Activated naive CD4-positive, alpha-beta T cell treated with anti-CD3 and anti-CD28 coated beads, Interleukin-2, amount 10 ng/mL, durations not matched to agents 5 hours and 36 hours (primary cell): ENCODE measurements around the gene MAMDC4. TPM values are rescaled to one million over a fixed set of nuclear protein-coding genes. Genes with fewer than 3 reads are reported as not detected.

Experiments used
- microRNA-seq: library from miRNA; unstranded; fragments of <30 nt; microRNA quantifications from one replicate; pipeline ENCODE4 v1.2.0, GENCODE V29; 2022; ENCODE audit warnings: borderline microRNAs expressed, borderline replicate concordance
- total RNA-seq, 2 experiments: library from RNA; stranded (reverse); gene quantifications; one replicate each; pipeline ENCODE4 v1.2.3, GENCODE V29; 2021

The MAMDC4 gene
- total RNA-seq = 10 to 100 TPM; 13.4 to 14.6 TPM

DNA sequence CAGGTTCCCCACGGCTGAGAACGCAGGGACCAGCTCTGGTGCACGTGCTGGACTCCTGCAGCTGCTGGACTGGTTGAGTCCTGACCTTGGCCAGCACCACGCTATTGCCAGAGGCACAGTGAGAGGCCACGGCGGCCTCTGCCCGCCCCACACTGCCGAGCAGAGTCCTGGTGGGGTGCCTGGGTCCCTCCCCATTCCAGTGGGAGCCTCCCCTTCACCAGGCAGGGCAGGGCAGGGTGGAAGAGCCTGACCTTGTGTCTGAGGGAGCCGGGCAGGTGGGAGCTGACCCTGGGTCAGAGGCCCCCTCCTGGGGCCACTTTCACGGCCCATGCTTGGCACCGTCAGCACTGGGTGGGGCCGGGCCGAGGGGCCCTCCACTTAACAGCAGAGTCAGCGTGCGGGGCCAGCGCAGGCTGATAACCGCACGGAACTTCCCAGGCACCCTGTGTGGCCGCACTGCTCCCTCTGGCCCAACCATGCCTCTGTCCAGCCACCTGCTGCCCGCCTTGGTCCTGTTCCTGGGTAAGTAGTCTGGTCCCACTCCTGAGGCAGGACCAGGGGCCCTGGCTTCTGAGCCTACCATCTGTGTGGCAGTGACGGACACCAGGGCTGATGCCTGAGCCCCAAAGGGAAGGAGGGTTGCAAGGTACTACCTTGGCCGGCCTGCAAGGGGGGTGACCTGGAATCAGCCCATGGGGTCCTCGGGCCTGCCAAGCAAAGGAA, at the start of gene MAMDC4:
Gene MAMDC4 (plus strand): TSS at position 406 of the 723 bp plus-strand sequence. CDS start 71 bp downstream, at position 477.

DNA sequence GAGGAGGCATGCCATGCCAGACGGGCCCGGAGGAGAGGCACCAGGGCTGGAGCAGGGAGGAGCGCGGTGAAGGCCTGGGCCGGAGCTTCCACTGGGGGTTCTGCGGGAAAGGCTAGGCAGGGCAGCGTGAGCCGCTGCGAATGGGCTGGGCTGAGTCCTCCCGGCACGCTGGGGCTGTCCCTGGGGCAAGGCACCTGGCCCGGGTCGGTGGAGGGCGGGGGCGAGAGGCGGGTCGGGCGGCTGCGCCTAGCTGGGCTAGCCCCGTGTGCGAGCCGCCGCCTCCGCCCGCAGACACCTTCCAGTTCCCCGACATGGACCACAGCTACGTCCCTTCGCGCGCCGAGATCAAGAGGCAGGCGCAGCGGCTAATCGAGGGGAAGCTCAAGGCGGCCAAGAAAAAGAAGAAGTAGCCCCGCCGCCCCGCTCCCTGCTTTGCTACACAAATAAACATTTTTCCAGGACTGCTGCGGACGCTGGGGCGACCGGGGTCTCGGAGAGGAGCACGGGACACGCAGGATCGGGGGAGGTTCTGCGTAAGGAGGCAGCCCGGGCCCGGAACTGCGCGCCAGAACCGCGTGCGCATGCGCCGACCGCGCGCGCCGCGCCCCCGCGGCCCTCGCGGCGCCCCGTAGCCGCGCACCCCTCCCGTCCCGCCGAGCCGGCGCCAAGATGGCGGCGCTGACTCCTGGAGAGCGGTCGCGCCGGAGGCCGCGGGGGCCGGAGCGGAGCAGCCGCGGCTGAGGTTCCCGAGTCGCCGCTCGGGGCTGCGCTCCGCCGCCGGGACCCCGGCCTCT, 44.7 kb upstream of the MAMDC4 start, which contains the start of gene RABL6:
Gene RABL6 (plus strand): TSS at position 668 of the 794 bp plus-strand sequence. CDS start 249 bp downstream, outside the sequence.

DNA sequence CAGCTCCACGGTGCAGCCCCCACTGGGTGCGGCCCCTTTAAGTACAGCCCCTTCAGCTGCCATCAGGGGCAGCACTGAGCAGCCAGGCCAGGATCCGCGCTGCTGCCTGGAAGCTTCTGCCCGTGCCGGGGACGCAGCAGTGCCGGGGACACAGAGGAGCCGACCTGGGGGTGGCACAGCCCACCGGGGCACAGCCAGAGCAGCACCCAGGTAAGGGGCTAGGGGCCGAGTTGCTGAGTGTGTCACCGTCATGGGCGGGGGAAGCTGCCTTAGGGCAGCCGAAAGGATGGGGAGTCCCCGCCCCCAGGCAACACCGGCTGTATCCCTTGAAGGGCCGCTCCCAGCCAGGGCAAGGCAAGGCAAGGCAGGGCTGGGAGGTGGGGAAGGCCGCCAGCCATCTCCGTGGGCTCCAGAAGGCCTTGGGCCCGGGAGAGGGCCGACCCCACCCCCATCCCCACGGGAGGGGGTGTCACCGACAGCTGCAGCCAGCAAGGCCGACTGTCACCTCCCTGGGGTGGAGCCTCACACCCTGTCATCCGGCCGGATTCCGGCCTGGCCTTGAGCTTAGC, 9.7 kb upstream of the MAMDC4 start, which contains the start of gene AJM1:
Gene AJM1 (plus strand): TSS at position 99 of the 569 bp plus-strand sequence. CDS start 1,937 bp downstream, outside the sequence.

DNA sequence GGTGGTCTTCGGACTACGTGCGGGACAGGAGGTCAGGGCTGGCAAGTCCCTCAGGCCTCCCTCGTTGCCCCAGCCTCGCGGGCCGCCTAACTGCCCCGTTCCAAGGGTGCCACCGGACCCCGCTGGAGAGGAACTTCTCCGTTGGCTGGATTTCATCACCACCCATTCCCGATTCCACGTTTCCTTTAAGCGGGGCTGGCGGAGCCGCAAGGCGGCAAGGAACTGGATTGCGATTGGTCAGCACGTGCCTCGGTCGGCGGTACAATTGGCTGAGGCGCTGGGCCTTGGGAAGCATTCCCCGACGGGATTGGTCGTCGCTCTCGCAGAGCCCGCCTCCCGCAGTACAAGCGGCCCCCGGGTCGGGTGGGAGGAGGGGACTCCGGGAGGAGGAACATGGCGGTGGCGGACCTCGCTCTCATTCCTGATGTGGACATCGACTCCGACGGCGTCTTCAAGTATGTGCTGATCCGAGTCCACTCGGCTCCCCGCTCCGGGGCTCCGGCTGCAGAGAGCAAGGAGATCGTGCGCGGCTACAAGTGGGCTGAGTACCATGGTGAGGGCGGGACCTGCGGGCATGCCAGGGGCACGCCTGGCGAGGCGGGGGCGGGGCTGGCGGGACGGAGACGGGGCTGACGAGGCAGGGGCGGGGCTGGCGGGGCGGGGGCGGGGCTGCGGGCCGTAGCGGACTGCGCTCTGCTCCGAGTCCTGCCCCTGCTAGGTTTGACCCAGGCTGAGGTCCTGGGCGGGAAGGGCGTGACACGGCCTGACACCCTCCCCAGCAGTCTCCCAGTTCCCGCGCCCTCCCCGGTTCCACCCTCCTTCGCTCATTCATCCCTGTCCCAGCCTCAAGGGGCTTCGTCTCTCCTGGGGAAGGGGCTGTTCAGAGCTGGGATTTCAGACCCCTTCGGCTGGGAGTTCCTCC, 2.8 kb upstream of the MAMDC4 start, which contains the start of gene PHPT1:
Gene PHPT1 (plus strand): TSS at position 372 of the 922 bp plus-strand sequence. CDS start 22 bp downstream, at position 394.

DNA sequence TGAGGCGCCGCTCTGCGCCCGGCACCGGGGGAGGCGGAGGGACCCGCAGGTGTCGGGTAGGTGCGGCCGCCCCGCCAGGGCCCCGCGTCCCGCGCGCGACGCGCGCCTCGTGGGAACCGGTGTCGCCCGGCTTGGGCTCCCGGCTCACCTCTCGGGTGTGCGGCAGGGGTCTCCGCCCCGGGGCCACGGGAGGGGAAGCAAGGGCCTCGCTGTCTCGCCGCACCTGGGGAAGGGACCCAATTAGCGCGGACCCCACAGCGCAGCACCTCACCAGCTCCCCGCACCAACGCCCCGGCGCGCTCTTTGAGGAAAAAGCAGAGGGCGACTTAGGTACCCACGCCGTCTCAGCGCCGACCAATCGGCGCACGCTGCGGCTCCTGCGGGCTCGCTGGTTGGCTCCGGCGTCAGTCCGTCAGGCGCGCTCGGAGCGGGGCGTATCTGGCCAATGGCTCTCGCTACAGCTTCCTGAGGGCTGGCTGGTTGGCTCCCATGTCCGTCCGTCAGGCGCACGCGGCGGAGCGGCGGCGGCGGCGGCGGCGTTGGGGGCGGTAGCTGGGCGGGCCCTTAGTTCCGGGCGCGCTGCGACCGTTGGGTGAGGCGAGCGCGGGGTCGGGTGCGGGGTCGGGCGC, 33.9 kb downstream of the MAMDC4 start, which contains the start of gene TRAF2:
Gene TRAF2 (plus strand): TSS at position 567 of the 629 bp plus-strand sequence. CDS start 12,225 bp downstream, outside the sequence.

Small RNA genes within 50 kb of the gene (microRNA-seq; reads per million reads assigned to microRNA genes)
- gene MIR4292 = not detected
- gene MIR4479 = 1.0 reads per million

Other genes starting within 250 kb of the MAMDC4 start
- gene EGFL7, start 189.4 kb upstream of the MAMDC4 start, total RNA-seq = under 1 TPM; 0.41 to 0.63 TPM
- 10 to 100 TPM; 16.8 to 17.8 TPM for gene AGPAT2, start 164.9 kb upstream of the MAMDC4 start, total RNA-seq
- gene DIPK1B, start 139.8 kb upstream of the MAMDC4 start, total RNA-seq = under 1 TPM; 0.10 to 0.23 TPM
- gene LCN10, start 109.4 kb upstream of the MAMDC4 start, total RNA-seq = under 1 TPM in 1 of 2 experiments, not detected in 1; 0.08 TPM
- not detected for gene LCN6, start 103.8 kb upstream of the MAMDC4 start, total RNA-seq
- gene LCN8, start 94.1 kb upstream of the MAMDC4 start, total RNA-seq = not detected
- gene LCN15, start 87.8 kb upstream of the MAMDC4 start, total RNA-seq = not detected
- 10 to 100 TPM; 33.4 to 35.3 TPM for gene TMEM141, start 61.0 kb upstream of the MAMDC4 start, total RNA-seq
- gene CCDC183, start 56.0 kb upstream of the MAMDC4 start, total RNA-seq = under 1 TPM; 0.46 to 0.76 TPM
- gene RABL6, start 44.4 kb upstream of the MAMDC4 start, total RNA-seq = 10 to 100 TPM; 89.0 to 92.1 TPM
- 1 to 10 TPM; 5.6 to 5.9 TPM for gene AJM1, start 9.9 kb upstream of the MAMDC4 start, total RNA-seq
- gene PHPT1, start 2.9 kb upstream of the MAMDC4 start, total RNA-seq = 10 to 100 TPM; 86.7 to 87.5 TPM
- gene EDF1, start 14.0 kb downstream of the MAMDC4 start, total RNA-seq = 100 to 1,000 TPM; 316 to 330 TPM
- 10 to 100 TPM; 35.4 to 41.7 TPM for gene TRAF2, start 34.2 kb downstream of the MAMDC4 start, total RNA-seq
- 100 to 1,000 TPM; 104 to 108 TPM for gene FBXW5, start 92.4 kb downstream of the MAMDC4 start, total RNA-seq
- 1 to 10 TPM in 1 of 2 experiments, under 1 TPM in 1; 0.98 to 1.2 TPM for gene C8G, start 92.9 kb downstream of the MAMDC4 start, total RNA-seq
- gene LCN12, start 99.9 kb downstream of the MAMDC4 start, total RNA-seq = 1 to 10 TPM; 2.4 to 2.8 TPM
- 10 to 100 TPM; 13.2 to 17.8 TPM for gene PTGDS, start 125.2 kb downstream of the MAMDC4 start, total RNA-seq
- gene LCNL1, start 130.6 kb downstream of the MAMDC4 start, total RNA-seq = under 1 TPM; 0.58 to 0.60 TPM
- gene PAXX, start 140.1 kb downstream of the MAMDC4 start, total RNA-seq = 10 to 100 TPM; 69.6 to 74.6 TPM
- 1 to 10 TPM; 4.5 to 4.6 TPM for gene CLIC3, start 144.2 kb downstream of the MAMDC4 start, total RNA-seq
- gene ABCA2, start 175.9 kb downstream of the MAMDC4 start, total RNA-seq = 10 to 100 TPM; 41.1 to 42.6 TPM
- 1 to 10 TPM; 1.7 to 2.4 TPM for gene FUT7, start 179.7 kb downstream of the MAMDC4 start, total RNA-seq
- 10 to 100 TPM; 79.2 to 82.7 TPM for gene NPDC1, start 193.8 kb downstream of the MAMDC4 start, total RNA-seq
- under 1 TPM; 0.25 to 0.36 TPM for gene ENTPD2, start 201.7 kb downstream of the MAMDC4 start, total RNA-seq
- gene SAPCD2, start 218.2 kb downstream of the MAMDC4 start, total RNA-seq = 10 to 100 TPM; 24.5 to 25.2 TPM
- gene UAP1L1, start 225.2 kb downstream of the MAMDC4 start, total RNA-seq = 10 to 100 TPM; 38.3 to 40.2 TPM
- gene MAN1B1, start 234.6 kb downstream of the MAMDC4 start, total RNA-seq = 10 to 100 TPM; 56.7 to 57.8 TPM